ENCODE measurements around the gene KLHDC4. TPM values are rescaled to one million over a fixed set of nuclear protein-coding genes. Genes with fewer than 3 reads are reported as not detected.

Gene KLHDC4
- total RNA-seq, 1 experiment from 2014 or later, result 50.7 TPM

- no TSS peak for BruUV-seq (replicated peaks)
- Histone ChIP-seq H3K27ac (ENCODE audit: low read length) (no peak overlapping the region), H3K27me3 (ENCODE audit: control insufficient read depth, insufficient read depth, low read length) (no peaks in the 10 kb centered on the region), H3K4me1 (ENCODE audit: control insufficient read depth, insufficient read depth, low read length) (no peaks in the 10 kb centered on the region), H3K36me3 (ENCODE audit: control insufficient read depth, insufficient read depth, low read length) (no peaks in the 10 kb centered on the region), H3K9me3 (ENCODE audit: control insufficient read depth, insufficient read depth, low read depth, low read length) (no peaks in the 10 kb centered on the region), H3K4me3 (ENCODE audit: low read depth in 2 of 2, low read length in 2 of 2) (no peak overlapping the region)
- intact Hi-C loops (cut with micrococcal nuclease; ENCODE audit: unreplicated experiment), result no loop called here
- no peak for DNase-seq (ENCODE audit: low read depth, low spot score)
- TF ChIP-seq REST (IDR thresholded peaks at IDR 0.05; ENCODE audit: insufficient read depth in 1 of 2, low read depth in 2 of 2, low read length in 1 of 2) (no peak), TCF7L2 (IDR thresholded peaks at IDR 0.05; ENCODE audit: low read depth, low read length) (no peak), POLR2AphosphoS5 (IDR thresholded peaks at IDR 0.05; ENCODE audit: low read depth, low read length) (no peak), SIN3A (IDR thresholded peaks at IDR 0.05; ENCODE audit: borderline replicate concordance, insufficient read depth, low read depth, low read length) (no peak), CTCF (IDR thresholded peaks at IDR 0.05) (no peak)
- CTCF ChIA-PET, result no interaction called here
- POLR2A ChIA-PET, result no interaction called here
- in situ Hi-C loops (cut with HindIII; ENCODE audit: low pct_unique_long_range_greater_than_20kb, low sequenced_read_pairs), result no loop called here
- no peak for ATAC-seq
These were observed 53.5 kb downstream of the KLHDC4 start for GRCh38 chr16:87712184-87712762.

DNA sequence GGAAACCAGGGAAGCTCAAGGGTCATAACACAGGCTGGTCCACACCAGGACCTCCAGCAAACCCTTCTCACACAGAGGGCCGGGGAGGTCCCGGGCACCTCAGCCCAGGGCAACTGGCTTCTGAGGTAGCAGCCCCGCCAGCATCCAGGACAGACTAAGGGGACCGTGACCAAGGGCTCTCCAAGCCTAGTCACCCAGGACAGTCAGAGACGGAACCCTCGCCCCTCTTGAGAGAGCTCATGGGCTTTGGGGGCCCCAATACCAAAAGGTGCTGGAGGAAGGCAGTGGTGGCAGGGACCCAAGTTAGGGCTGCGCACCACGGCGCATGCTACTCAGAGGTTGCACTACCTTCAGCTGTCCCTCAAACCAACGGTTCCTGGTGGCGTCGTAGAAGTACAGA lies 54.9 kb downstream of the KLHDC4 start:
- no peak for TF ChIP-seq CTCF (IDR thresholded peaks at IDR 0.05)
- TF ChIP-seq POLR2AphosphoS5 (IDR thresholded peaks at IDR 0.05; ENCODE audit: low read depth, low read length), result no peak
- no peak for TF ChIP-seq REST (IDR thresholded peaks at IDR 0.05; ENCODE audit: insufficient read depth in 1 of 2, low read depth in 2 of 2, low read length in 1 of 2)
- TF ChIP-seq TCF7L2 (IDR thresholded peaks at IDR 0.05; ENCODE audit: low read depth, low read length), result no peak
- no peak for TF ChIP-seq SIN3A (IDR thresholded peaks at IDR 0.05; ENCODE audit: borderline replicate concordance, insufficient read depth, low read depth, low read length)
- in situ Hi-C loops (cut with HindIII; ENCODE audit: low pct_unique_long_range_greater_than_20kb, low sequenced_read_pairs) (no loop called here), intact Hi-C loops (cut with micrococcal nuclease; ENCODE audit: unreplicated experiment) (no loop called here)
- Histone ChIP-seq H3K4me1 (ENCODE audit: control insufficient read depth, insufficient read depth, low read length) (no peaks in the 10 kb centered on the region), H3K27ac (ENCODE audit: low read length) (no peak overlapping the region), H3K27me3 (ENCODE audit: control insufficient read depth, insufficient read depth, low read length) (no peaks in the 10 kb centered on the region), H3K4me3 (ENCODE audit: low read depth in 2 of 2, low read length in 2 of 2) (no peak overlapping the region), H3K36me3 (ENCODE audit: control insufficient read depth, insufficient read depth, low read length) (no peaks in the 10 kb centered on the region), H3K9me3 (ENCODE audit: control insufficient read depth, insufficient read depth, low read depth, low read length) (no peaks in the 10 kb centered on the region)
- CTCF ChIA-PET, result no interaction called here
- no peak for ATAC-seq
- no peak for DNase-seq (ENCODE audit: low read depth, low spot score)
- POLR2A ChIA-PET, result no interaction called here
- no TSS peak for BruUV-seq (replicated peaks)
